Measurements from ENCODE around the gene NEMP1.
A peak's percentile ranks its signal among the peaks of the same experiment; 100 is the strongest.

NEMP1 gene

DNA sequence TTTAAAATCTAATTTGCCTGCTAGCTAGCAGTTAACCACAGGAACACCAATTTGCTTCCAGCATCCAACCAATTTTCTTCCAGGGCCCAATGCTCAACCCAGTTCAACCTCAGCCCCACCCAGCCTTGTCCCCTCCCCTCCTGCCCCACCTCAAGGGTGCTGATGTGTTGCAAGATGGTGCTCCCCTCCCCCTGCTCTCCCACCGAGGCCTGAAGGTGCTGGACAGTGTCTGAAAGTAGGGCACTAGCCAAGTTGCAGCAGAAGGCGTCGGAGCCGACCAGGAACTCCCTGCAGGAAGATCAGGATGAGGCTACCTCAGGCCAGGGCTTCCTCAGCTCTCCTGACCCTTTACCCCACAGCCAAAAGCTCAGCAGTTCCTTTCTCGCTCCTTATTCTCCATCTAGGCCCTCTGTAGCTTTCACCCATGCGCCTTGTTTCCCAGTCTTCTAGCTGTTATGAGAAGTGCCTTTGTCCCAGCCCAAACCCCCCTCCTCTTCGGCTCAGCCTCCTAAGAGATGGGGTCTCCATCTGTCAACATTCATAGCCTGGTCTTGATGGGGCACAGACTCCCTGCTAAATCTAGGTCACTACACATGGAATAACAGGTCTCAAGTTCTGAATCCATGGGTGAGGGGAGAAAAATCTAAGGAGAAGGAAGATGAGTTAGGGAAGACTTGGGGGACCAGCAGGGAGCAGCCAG is 29.0 kb upstream of the NEMP1 start:
- DNase-seq (ENCODE audit: low spot score) = peak; percentile 64

DNA sequence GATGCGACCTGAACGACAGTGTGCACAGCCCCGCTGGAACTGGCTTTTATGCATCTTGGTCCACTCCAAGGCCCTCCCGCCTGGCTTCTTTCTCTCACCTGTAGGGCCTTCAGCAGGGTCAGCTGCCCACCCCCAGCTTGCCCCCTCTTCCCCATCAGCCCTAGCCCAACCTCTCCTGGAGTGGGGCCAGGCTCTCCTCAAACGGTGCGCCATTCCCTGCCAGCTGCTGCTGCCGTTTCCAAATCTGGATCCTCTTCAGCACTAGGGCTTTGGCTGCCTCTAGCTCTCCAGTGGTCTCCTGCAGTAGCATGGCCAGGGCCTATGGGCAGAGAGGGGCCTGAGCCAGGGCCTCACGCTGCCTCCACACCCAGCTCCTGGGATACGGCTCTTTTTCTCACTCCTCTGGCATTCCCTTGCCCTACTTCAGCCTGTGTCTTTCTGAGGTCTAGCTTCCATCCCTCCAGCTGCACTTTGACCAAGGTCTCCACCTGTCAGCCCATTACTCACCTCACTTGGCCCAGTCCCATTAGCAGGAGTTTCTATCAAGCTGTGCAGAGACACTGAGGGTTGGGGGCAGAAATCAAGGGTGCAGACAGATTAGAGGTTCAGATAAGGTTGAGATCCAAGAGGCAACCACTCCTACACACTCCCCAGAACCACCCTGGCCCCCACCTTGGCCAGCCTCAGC is 27.6 kb upstream of the NEMP1 start:
- no peak for DNase-seq (ENCODE audit: low spot score)

DNA sequence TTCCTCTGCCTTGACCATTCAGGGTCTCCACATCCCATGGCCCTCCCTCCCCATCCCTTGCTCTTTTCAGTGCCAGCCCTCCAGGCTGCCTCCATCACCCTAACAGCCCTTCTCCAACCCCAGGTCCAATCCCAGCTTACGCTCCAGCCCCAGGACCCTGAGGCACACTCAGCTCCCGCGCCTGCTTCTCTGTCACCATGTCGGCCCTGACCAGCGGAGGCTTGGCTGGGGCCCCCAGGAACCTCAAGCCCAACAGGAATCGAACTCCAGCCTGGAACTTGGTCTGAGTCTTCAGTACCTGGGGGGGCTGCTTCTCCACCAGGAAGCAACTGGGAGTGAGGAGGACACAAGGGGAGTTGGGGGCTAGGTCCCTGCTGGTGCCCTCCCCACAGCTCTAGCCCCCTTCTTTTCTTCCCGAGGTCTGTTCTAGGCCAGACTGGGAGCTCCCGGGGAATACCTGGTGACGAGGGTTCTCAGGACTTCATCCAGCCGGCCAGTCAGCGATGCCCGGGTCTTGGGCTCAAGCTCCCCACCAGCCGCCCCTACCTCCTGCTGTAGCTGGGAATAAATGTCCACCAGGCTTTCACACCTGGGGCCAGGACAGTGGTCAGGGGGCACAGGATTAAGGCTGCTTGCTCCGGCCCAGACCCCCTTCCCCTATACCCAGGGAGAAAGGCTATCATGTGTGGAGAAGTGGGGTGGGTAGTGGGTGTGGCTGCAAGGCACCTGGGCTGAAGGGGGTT is 26.6 kb upstream of the NEMP1 start:
- DNase-seq (ENCODE audit: low spot score) = no peak

DNA sequence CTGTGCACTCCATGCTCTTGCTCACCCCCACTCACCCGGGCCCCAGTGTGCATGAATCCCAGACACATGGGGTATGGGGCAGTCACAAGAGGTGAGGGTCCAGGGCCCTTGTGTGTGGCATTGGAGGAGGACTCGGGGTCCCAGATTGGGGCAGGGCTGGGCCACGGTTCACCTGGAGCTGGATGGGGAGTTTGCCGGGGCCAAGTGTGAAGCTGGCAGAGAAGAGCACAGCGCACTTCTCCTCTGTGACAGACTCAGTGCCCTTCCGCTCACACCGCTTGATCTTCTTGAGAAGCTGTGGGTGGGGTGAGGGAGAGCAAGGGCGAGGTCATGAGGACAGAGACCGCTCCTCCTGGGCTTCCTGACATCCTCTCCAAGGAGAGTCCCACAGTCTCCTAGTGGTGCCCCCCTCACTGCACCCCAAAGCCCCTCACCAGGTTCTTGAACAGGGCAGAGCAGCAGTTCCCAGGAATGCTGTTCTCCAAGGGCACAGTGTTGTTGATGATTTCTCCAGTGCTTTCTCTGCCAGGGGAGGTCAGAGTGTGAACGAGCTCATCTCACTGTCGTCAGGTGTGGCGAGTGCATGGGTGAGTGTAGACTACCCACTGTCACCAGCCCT is 25.8 kb upstream of the NEMP1 start:
- DNase-seq (ENCODE audit: low spot score) = no peak

DNA sequence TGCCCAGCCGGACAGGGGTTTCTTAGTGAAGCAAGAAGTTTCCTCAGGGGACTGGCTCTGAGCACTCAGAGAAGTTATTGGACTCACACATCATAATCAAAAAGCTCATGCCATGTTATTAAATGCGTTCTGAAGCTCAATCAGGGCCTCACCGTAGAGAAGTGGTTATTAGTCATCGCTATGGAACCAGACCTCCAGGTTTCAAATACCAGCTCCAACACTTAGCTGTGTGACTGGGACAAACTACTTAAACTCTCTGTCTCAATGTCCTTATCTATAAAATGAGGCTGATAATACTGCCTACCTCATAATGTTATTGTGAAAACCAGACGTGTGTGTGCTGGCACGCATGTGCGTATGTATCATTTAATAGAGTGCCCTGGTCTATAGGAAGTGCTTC is 25.3 kb upstream of the NEMP1 start:
- DNase-seq (ENCODE audit: low spot score) = no peak

DNA sequence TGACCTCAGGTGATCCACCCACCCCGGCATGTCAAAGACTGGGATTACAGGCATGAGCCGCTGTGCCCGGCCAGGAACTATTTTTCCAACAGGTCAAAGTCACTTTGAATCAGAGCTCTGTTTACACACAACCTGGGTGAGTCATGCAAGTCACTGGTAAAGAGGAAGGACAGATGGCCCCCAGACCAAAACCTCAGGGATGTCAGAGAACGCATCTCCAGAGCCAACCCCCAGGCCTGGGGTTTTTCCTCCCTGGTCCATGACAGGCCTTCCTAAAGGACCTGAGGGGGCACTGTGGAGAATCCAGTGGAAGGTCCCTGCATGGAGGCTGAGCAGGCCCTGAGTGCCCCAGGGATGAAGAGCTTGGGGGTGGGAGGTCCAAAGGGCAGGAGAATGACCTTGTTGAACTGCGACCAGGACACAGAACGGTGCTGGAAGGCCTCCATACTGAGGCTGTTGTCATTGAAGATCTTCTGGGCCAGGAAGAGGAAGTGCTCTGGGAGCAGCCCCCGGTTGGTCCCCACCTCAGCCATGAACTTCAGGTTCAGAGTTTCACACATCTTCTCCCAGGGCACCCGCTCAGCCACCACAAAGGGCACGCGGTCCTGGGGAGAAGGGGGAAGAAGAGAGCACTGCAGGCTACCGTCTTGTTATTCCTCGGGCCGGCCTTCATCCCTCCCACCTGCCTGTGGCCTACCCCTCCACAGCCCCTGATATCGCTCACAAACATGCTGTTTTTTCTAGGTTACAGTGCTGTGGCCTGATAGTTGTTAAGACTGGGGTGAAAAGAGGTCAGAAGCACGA is 23.5 kb upstream of the NEMP1 start:
- DNase-seq (ENCODE audit: low spot score) = no peak

DNA sequence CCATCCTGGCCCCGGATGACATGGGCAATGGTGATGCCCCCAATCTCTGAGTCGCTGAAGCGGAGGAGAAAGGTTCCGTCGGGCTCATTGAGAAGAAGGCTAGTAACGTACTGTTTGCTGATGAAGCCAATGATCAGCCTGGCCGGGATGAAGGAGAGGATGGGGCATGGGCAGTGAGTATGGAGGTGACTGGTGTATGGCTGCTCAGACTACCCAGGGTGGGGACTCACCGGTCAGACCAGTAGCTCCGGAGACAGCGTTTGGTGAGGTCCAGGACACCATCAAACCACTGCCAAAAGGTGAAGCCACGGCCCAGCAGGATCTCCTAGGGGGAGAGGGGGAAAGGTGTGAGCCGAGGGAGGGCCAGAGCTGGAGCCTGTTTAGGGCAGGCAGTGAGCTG is 21.2 kb upstream of the NEMP1 start:
- DNase-seq (ENCODE audit: low spot score) = no peak

DNA sequence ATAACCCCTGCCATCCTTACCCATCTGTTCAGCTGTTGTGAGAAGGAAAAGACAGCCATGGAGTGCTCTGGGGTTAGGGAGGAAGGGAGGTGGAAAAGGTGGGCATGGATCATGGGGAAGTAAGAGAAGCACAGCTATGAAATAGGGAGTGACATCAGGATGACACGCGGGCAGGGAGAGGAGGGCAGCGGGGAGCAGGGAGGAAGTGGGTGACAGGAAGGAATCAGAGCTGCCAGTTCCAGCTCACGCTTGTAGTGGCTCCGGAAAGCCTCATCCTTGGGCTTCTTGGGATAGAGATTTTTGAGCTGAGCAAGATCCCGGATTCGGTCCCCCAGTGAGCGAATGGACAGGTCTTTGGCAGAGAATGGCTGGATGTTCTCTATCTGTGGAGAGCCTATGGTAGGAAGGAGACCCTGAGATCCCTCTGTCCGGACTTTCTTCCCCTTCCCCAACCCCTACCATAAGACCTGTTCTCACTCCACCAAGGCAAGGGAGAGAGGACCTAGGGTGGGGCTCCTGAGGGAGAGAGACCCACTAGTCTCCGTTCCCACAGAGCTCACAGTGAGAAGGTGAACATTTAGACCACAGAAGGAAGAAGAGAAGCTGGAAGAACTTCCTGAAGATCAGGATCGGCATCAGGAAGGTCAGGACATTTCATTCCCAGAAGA is 20.6 kb upstream of the NEMP1 start:
- no peak for DNase-seq (ENCODE audit: low spot score)

DNA sequence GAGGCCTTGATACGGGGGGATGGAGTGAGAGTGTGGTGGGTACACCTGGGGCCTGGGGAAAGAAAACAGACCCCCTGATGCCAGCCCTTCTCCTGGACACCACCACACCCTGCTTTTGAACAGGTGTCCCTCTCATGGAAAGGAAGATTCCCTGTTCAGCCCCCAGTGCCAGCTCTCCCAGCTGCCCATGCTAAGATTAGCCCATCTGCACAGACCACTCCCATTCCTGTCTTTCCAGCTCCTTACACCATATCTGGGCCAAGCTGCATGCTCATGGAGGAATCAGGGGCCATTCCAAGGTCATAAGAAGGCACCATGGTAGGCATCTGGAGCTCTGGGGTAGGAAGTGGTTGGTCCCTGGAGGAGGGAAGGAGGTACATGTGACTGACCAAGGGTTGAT is 20.0 kb upstream of the NEMP1 start:
- no peak for DNase-seq (ENCODE audit: low spot score)

DNA sequence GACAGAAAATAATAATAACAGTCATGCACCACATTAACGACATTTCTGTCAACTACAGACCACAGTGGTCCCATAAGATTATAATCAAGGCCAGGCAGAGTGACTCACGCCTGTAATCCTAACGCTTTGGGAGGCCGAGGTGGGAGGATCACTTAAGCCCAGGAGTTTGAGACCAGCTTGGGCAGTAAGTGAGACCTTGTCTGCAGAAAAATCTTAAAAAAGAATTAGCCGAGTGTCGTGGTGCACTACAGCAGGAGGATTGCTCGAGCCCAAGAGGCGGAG is 18.9 kb upstream of the NEMP1 start:
- DNase-seq (ENCODE audit: low spot score) = no peak

DNA sequence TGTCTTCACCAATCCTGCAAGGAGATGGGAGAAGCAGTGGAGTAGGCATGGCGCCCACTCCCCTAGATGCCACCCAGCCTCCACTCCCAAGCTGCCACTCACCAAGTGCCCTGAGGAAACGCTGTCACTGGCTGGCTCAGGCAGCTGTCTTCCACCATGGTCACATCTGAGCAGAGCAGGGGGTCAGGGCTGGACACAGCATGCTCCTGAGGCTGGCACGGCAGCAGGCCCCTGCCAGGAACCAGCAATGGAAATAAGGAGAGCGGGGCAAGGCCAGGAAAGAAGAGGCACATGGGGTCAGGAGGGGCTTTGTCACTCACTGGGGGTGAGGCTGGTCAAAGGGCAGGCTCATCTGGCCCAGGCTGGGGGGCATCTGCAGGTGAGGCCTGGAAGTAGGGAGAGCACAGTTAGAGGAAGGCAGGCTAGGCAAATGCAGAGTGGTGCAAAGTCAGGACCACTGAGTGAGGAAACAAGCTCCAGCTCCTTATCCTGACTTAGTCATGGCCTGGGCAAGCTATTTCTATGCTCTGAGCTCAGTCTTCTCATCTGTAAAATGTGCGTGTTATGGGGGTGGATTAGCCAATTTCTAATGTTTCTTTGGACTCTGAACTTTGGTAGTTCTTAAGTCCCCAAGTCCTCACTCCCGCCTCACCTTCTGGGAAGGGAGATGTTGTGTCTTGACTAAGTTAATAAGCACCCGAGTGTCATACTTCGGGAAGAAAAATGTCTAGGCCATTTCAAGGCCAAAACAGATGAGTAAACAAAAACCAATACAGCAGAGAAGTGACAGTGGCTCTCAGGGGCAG is 18.4 kb upstream of the NEMP1 start:
- DNase-seq (ENCODE audit: low spot score) = no peak

DNA sequence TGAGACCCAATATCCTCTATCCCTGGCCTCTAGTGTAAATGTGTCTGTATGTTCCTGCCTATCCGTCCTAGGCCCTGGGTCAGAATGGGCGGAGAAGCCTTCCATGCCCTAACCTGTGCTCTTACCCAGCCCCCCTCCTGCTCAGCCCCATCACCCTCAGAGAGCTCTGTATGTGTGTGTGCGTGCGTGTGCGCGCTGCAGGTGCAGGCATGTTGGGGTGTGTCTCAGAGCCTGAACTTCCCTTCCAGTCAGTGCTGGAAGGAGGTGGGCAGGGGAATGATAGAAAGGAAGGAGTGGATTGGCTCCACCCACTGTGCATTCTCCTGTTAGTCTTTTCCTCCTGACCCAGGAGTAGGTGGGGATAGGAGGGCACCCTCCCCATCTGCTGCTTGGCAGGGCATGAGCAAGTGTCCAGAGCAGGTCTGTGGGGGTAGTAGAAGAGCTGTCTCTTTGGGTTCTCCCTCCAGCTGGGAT is 17.5 kb upstream of the NEMP1 start:
- DNase-seq (ENCODE audit: low spot score) = no peak

DNA sequence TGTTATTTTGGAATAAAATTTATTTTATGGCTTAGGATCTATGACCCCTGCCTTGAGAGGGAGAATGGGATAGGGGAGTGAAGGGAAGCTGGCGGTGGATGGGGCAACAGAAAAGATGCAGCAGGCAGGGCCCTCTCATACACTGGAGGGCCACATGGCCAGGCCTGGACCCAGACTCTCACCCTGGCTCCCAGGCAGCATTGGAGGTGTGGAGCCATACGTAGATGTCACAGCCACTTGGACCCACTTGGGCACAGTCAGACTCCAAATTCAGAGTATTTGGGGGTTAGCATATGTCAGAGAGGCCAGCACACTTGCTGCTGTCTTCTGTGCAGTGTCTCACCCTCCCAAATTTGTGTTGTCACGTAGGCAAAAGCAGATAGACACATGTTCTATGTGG is 16.8 kb upstream of the NEMP1 start:
- DNase-seq (ENCODE audit: low spot score) = no peak

DNA sequence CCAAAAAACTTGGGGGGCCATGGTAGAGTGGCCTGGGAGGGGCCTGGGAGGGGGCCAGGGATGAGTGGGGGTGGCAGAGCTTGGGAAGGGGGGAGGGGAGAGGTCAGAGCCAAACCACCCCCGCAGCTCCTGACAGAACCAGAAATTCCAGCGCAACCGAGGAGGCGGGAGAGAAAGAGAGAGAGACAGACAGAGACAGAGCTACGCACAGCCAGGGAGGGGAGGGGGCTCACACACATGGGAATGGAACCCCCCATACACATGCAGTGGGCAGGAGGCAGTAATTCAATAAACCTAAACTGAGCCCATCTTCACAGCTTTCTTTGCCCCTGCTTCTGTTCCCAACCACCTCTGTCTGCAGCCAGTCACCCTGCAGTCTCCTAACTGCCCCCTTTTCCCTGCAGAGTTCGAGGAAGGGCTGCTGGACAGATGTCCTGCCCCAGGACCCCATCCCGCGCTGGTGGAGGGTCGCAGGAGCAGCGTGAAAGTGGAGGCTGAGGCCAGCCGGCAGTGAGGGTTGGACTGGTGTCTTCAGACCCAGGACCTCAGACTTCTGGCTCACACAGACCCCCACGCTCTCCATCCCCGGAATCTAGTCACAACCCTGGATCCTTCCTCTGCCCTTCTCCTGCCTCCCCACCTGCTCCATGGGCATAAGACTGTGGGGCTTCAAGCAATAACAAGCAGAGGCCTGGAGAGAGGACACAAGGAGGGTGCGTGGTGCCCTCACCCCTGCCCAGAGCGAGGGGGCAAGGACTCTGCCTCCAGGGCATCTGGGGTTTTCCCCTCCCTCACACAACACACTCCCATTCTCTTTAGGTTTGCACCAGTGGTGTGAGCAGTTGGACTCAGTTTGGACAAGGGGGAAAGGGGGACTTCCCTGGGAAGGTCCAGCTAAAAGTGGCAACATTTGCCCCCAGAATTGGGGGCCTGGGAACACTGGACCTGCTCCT is 15.9 kb upstream of the NEMP1 start:
- no peak for DNase-seq (ENCODE audit: low spot score)

DNA sequence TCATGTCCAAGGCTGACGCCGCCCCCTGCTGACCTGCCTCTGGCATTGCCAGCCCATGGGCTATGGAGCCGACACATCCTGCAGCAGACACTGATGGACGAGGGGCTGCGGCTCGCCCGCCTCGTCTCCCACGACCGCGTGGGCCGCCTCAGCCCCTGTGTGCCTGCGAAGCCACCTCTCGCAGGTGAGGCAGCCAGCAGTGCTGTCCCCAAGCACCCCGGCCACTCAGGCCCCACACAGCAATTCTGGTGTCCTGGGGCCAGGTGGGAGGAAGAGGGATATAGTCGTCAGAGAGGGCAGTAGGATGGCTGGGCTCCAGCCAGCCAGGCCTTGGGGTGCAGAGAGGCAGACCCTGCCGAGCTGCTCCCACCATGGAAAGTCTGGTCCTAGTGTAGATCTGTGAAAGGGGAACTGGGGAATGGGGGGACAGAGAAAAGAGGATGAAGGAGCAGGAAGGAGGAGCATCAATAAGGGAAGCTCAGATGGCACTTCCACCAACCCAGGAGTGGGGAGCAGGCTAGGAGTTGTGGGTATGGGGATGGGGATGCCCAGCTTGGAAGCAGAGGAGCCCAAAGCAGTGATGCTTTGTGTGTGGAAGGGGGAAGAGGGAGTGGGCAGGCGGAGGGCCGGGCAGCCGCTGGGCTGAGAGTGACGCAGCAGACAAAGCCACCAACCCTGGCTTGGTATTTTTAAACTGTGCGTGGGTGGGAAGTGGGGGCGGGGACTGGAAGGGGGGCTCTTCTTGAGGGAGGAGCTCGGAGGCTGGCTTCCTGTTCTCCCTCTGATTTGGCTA is 15.0 kb upstream of the NEMP1 start:
- DNase-seq (ENCODE audit: low spot score) = peak; percentile 57

DNA sequence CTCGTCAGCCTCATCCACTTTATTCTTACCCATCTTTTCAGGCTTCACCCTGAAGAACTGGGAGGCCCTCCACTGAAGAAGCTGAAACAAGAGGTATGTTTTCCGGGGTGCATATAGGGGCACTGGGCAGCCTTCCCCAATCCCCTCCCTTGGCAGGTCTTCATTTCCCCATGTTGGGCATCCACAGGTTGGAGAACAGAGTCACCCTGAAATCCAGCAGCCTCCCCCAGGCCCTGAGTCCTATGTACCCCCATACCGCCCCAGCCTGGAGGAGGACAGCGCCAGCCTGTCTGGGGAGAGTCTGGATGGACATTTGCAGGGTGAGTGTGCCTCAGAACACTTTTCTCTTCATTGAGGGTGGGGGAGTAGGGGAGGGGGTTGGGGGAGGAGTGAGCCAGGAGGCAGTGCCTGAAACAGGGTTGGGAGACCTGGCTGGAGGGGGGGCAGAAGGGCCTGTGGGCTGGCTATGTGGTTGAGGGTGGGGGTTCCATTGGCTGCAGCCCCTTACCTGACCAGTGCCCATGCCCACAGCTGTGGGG is 14.4 kb upstream of the NEMP1 start:
- no peak for DNase-seq (ENCODE audit: low spot score)

DNA sequence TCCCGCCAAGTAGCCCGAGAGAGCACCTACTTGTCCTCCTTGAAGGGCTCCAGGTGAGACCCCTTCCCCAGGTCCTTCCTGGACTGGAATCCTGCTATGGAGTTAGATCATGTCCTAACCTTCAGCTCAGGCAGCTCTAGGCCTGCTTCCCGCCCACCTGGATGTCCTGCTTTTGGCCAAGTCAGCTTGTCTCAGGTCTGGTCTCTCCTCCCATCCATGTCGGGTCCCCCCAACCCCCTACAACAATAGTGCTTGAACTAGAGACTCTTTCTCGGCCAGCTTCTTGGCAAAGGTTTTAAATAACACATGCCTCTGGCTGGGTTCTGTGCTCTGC is 13.9 kb upstream of the NEMP1 start:
- DNase-seq (ENCODE audit: low spot score) = no peak

All from SK-N-DZ (cell line).